GM12891 (cell line): Measurements from ENCODE around the gene SKOR2.

Experiments used
- POLR2A ChIP-seq: IDR thresholded peaks from 2 replicates; pipeline ENCODE4 v1.6.1; 2011; ENCODE audit warnings: low read depth, low read length, control low read depth
- POLR2AphosphoS5 ChIP-seq: IDR thresholded peaks from 2 replicates; pipeline ENCODE4 v1.6.1; 2011; ENCODE audit warnings: low read depth, low read length, control low read depth
- POU2F2 ChIP-seq: IDR thresholded peaks from 2 replicates; pipeline ENCODE4 v1.6.1; 2011; ENCODE audit warnings: low read depth, mild to moderate bottlenecking, control low read depth, low read length, moderate library complexity
- SPI1 ChIP-seq: IDR thresholded peaks from 2 replicates; pipeline ENCODE4 v1.6.1; 2011; ENCODE audit warnings: low read depth, low read length, control low read depth
- TAF1 ChIP-seq: IDR thresholded peaks from 2 replicates; pipeline ENCODE4 v1.6.1; 2011; ENCODE audit warnings: low read depth, low read length, control low read depth

- TF ChIP-seq POLR2AphosphoS5 (no peak), POLR2A (no peak), TAF1 (no peak), POU2F2 (no peak), SPI1 (no peak)
Observed at GRCh38 chr18:47204908-47205522, 46.4 kb downstream of the SKOR2 start.
